Iris pigment epithelial cell (primary cell): Measurements from ENCODE around the gene TBL2.
"Not testable (repeated sequence)": the region's sequence is repeated elsewhere in the genome, so short reads cannot be mapped to it uniquely, and the experiment has no call there.

Experiments
- DNase-seq: peaks from one replicate; pipeline ENCODE4 v3.0.0-alpha.2; 2011; ENCODE audit warnings: low read depth

Gene TBL2

DNA sequence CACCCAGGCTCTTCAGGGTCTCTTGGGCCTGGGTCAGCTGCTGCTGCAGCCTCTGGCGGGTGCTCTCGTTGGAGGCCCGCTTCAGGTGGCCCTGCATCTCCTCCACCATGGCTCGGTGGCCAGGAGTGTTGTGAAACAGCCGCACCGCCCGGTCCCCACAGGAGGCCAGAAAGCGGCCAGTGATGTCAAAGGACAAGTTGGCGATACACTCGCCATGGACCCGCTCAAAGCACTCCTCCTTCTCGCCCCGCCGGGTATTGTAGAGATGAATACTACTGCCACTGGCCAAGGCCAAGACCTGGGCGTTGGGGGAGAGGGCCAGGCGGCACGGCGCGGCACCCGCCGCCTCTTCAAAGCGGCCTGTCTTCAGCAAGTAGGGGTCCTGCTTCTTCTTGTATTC, 7.9 kb downstream of the TBL2 start:
- DNase-seq = no peak

DNA sequence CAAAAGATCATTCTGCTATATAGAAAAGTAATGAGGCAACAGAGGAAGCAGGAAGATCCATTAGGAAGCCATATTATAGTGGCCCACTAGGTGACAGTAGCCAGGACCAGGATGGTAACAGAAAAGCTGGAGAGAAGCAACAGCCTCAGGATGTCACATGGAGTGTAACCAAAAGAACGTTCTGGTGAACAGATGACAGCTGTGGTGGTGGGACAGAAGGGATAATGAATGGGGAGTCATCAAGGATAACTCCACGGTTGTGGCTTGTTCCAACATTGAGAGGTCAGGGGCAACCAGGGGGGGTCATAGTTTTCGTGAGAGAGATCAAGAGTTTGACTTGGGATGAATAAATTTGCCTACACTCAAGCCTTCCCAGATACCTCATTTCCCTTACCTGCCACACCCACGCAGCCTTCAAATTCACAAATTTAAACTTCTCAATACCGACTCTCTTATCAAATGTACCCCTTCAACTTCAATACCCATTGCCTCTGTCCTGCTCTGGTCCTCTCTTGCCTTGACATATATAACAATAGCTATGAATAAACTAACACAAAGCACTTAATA, 9.3 kb downstream of the TBL2 start:
- DNase-seq = no peak

DNA sequence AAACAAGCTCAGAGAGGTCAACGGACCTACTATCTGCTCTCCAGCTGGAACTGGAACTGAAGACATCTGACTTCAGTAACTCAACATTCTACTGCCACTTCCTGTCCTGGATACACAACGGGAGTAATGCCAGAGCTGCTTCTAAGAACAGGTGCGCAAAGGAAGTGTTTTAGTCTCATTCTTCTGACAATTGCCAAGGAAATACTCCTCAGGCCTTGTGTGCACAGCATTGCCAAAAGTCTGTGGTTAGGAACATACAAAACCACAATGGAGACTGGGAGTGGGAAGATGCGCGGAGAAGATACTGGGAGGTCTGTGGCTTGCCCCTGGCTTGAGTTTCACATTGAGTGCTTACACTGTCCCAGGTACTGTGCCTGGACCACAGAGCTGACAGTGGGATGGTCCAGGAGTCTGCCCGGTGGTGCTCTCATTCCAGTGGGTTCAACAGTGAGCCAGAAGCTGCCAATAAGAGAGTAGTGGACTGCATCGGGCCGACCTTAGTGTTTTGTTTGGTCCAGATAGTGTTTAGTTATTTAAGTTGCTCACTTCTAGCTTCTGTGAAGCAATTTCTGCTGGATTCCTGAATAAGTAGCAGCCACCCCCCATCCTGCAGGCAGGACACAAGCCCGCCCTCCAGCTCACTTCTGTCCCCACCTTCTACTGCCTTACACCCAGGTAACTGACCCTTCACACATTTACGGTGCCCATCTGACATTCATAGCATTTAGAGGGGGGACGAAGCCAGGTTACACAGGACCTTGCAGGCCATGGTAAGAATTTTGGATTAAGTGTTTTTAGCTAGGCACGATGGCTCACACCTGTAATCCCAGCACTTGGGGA, 10.3 kb downstream of the TBL2 start:
- no peak for DNase-seq

DNA sequence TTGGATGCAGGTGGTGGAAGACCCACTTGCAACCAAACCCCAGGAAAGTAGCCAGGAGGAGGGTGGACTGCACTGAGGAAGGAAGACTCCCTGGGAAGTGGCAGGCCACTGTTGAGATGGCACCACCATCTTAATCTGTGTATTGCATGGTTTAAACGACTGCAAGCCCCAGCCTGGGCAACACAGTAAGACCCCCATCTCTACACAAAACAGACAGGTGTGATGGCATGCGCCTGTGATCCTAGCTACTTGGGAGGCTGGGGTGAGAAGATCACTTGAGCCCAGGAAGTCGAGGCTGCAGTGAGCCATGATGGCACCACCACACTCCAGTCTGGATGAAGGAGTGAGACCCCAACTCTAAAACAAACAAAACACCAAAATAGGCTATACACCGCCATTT, 11.2 kb downstream of the TBL2 start:
- no peak for DNase-seq

DNA sequence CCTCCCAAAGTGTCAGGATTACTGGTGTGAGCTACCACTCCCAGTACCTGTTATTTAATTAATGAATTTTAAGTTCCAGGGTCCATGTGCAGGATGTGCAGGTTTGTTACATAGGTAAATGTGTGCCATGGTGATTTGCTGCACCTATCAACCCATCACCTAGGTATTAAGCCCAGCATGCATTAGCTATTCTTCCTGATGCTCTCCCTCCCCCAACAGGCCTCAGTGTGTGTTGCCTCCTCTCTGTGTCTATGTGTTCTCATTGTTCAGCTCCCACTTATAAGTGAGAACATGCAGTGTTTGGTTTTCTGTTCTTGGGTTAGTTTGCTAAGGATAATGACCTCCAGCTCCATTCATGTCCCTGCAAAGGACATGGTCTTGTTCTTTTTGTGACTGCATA, 11.9 kb downstream of the TBL2 start:
- DNase-seq = not testable (repeated sequence)

DNA sequence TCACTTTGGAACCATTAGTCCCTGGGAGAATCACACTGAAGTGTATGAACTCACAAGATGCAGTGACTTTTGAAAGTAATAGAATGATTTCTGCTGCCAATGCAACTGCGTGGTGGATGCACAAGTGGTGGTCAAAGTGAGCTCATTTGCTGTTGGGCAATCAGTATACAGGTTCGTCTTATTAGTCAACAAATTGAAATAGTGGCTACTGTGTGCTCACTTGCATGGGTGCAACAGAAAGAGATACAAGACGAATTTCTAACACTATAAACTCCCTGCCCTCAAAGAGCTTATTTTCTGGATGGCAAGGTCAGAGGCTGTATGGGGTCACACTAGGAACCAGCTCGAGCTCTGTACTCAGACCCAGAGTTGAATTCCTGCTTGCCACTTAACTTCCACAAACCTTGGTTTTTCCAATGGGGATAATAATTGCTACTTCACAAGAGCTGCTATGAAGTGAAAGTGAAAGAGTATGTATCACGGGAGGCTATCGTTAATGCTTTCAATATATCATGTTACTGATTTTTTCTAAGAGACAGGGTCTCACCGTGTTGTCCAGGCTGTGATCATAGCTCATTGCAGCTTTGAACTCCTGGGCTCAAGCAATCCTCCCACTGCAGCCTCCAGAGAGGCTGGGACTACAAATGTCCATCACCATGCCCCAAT, 12.6 kb downstream of the TBL2 start:
- DNase-seq = no peak

DNA sequence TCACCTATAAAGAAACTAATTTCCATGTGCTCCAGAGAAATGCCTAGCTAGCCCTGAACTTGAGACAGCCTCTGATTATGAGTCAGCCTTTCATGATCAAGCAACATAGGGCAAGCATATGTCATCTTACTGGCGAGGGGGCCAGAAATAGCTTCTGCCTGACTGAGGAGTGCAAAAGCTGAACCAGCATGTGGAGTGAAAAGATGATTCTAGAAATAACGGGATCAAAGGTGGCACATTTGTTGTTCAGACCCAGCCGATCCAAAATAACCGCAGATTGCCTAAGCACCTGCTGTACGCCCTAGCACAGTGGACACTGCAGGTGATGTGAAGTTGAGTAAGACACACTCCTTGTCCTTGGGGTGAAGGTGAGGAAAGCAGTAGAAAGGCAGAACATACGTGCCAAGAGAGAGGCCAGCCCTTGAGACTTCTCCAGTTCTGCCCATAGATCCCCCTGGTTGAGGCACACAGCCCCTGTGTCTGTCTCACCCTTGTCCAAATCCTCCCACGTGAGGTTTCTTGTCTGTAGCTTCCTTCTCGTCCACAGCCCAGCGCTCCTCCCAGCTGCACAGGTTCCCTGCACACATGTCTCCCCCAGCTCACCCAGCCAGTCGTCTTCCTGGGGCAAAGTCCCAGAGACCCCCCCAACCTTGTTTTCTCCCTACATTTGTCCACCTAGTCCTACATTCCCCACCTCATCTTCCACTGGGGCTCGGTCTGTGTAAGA, 18.1 kb downstream of the TBL2 start:
- peak; percentile 95 for DNase-seq

GRCh38 chr7:73557397-73558257, 20.8 kb downstream of the TBL2 start, which contains the start of gene BCL7B:
Gene BCL7B (minus strand): TSS chr7:73557690. CDS start chr7:73557578, 112 bp downstream.
- peak; percentile 55 for DNase-seq

GRCh38 chr7:73557108-73557396, 21.3 kb downstream of the TBL2 start:
- DNase-seq = peak; percentile 93

DNA sequence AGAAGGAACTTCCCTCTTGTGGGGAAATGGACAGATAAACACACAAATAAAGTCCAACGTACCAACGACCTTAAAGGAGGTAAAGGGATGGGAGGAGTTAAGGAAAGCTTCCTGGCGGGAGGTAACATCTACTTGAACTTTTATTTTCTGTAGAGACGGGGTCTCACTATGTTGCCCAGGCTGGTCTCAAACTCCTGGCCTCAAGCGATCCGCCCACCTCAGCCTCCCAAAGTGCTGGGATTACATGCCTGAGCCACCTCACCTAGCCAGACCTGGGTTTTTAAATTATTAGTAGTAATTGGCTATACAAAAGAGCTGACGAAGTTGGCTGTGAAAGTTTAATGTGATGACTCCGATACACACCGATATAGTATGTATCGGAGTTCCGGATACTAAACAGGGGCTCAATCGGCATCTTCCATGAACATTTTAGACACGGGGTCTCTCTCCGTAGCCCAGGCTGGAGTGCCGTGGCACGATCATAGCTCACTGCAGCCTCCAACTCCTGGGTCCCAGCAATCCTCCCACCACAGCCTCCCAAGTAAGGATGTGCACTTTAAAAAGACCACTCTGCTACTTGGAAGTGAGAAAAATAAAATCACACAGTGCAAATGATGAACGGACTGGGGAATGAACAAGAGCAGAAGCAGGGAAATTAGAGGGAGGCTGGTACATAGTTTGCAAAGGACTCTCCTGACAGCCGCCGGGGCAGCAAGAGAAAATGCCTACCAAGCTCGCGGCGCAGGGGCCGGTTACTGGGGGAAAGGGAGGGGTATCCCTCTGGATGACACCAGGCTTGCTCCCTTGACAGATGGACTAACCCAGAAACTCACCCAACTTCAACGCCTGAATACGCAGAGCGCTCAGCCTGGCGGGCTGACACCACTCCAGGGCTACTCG, 21.9 kb downstream of the TBL2 start:
- no peak for DNase-seq

- no peak for DNase-seq
Observed at GRCh38 chr7:73555411-73555982, 22.9 kb downstream of the TBL2 start.

- DNase-seq = not testable (repeated sequence)
Observed at GRCh38 chr7:73550093-73550492, 28.3 kb downstream of the TBL2 start.

DNA sequence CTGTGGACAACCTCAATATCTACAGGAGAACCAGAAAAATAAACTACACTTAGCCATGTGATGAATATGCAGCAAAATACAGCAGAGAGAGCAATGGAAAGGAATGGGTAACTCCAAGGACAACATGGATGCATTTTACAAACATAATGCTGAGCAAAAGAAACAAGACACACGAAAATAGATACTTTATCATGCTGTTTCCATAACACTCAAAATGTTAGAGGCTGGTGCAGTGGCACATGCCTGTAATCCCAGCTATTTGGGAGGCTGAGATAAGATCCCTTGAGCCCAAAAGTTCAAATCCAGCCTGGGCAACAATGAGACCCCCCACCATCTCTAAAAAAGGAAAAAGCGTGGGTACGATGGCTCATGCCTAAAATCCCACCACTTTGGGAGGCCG, 29.2 kb downstream of the TBL2 start:
- no peak for DNase-seq

DNA sequence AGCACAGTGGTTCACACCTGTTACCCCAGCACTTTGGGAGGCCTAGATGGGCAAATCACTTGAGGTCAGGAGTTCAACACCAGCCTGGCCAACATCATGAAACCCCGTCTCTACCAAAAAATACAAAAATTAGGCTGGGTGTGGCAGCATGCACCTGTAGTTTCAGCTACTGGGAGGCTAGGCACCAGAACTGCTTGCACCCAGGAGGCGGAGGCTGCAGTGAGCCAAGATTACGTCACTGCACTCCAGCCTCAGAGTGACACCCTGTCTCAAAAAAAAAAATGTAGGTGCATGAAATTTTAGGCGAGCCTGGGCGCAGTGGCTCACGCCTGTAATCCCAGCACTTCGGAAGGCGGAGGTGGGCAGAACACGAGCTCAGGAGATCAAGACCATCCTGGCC, 30.5 kb downstream of the TBL2 start:
- no peak for DNase-seq

GRCh38 chr7:73544678-73545077, 33.7 kb downstream of the TBL2 start:
- DNase-seq = no peak

DNA sequence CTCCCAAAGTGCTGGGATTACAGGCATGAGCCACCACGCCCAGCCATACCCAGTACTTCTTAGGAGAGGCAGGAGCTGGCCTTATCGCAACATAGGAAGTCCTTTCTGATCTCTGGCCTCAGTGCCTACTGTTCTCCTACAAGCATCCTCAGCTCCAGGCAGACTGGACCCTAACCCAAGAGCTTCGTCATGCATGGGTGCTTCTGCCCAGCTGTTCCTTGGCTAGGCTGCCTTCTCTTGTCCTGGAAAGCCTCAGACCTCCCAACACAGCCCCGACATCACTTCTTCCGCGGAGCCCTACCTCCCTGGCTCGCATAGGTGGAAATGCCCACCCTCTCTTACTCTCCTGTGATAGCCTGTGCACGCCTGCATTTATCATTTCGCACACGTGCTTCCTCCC, 36.7 kb downstream of the TBL2 start:
- DNase-seq = no peak

DNA sequence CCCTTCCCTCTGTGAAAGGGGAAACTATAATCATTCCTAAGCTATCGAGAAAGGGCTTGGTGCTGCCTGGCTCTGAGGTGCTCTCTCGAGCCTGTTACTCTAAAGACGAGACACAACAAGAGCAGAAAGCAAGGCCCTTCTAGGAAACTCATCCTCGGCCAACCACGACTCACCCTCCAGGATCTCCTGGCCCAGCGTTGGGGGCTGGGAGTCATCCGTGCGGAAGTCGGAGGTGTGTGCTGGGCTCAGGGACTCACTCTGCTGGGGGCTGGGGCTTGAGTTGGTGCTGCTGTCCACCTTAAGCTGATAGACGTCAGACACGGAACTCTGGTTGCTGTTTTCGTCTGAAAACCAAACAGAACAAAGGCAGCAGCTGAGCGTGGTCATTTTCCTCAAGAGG, 38.7 kb downstream of the TBL2 start:
- no peak for DNase-seq

- DNase-seq = not testable (repeated sequence)
Observed at GRCh38 chr7:73538510-73538909, 39.9 kb downstream of the TBL2 start.

- DNase-seq = no peak
Observed at GRCh38 chr7:73537051-73537450, 41.3 kb downstream of the TBL2 start.

DNA sequence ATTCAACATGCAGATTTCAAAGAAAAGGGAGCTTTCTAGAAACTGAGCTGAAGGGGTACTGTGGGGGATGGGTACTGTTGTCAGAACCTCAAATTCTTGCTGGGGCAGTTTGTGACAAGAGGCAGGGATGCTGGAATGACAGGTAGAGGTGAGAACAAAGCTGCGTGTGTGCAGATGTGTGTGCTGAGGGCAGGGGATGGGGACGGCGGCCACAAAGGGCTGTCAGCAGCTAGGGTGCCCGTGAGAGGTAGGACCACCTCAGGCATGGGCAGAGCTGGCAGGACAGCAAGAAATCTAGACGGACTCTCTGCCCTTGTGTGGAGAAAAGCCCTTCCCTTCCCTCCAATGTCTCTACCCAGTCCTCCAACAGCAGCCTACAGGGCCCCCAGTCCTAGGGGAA, 41.9 kb downstream of the TBL2 start:
- DNase-seq = no peak
